ENCODE results near the gene LMAN2.

DNA sequence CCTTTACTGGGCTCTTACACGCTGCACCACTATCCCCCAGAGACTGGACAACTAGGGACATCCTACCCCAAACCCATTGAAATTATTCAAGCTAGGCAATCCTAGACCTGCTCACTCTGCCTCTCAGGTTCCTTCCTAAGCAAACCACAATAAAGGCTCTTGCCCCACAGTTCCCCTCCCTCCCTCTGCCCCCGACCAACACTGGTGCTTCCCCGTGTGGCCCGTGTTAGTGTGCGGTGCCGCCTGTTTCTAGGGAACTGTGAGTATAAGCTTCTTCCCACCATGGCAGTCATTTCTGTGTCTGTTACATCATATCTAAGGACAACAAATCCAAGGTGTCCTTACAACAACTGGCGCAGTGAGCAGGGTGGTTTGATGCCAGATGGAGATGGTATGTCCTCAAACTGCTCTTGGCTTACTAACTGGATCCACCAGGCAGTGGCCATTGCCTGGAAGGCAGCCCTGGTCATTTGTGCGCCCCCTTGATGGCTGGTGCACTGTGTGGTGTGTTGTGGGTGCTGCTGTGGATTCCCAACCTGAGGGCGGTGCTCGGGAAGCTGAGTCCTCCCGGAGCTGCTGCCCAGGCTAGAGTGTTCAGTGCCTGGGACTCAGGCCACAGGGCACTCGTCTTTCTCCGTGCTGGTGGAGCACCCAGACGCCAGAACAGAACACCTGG is 31.4 kb downstream of the LMAN2 start:
- TF ChIP-seq, protein P1, sequence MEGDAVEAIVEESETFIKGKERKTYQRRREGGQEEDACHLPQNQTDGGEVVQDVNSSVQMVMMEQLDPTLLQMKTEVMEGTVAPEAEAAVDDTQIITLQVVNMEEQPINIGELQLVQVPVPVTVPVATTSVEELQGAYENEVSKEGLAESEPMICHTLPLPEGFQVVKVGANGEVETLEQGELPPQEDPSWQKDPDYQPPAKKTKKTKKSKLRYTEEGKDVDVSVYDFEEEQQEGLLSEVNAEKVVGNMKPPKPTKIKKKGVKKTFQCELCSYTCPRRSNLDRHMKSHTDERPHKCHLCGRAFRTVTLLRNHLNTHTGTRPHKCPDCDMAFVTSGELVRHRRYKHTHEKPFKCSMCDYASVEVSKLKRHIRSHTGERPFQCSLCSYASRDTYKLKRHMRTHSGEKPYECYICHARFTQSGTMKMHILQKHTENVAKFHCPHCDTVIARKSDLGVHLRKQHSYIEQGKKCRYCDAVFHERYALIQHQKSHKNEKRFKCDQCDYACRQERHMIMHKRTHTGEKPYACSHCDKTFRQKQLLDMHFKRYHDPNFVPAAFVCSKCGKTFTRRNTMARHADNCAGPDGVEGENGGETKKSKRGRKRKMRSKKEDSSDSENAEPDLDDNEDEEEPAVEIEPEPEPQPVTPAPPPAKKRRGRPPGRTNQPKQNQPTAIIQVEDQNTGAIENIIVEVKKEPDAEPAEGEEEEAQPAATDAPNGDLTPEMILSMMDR (conservative IDR thresholded peaks at IDR 0.05; ENCODE audit: low read length) = no peak
- no peak for TF ChIP-seq EZH2phosphoT487 (IDR thresholded peaks at IDR 0.05; ENCODE audit: borderline replicate concordance, low read depth, low read length)

All from OCI-LY7 (cell line).